Vagina (tissue), 2 donors: ENCODE results near the gene LOXL3.

ENCODE experiments used
- CTCF ChIP-seq, 3 experiments: fragments of 450-650 bp in 2 of 3; fragments of 200-600 bp in 1 of 3; sonication (generic) in 1 of 3; IDR thresholded peaks; one replicate each; pipeline ENCODE4 v1.5.1; 2017 to 2019; ENCODE audit warnings: antibody characterized with exemption in 3 of 3, mild to moderate bottlenecking in 2 of 3, moderate library complexity in 2 of 3
- POLR2A ChIP-seq, 2 donors: fragments of 450-650 bp; IDR thresholded peaks; one replicate each; pipeline ENCODE4 v1.6.1; 2017; ENCODE audit warnings: antibody characterized with exemption in 2 of 2, mild to moderate bottlenecking in 2 of 2, moderate library complexity in 2 of 2

GRCh38 chr2:74551530-74551929, 2.2 kb downstream of the LOXL3 start:
- TF ChIP-seq CTCF (IDR thresholded peaks at IDR 0.05) (no peak), POLR2A (IDR thresholded peaks at IDR 0.05) (no peak)
